ENCODE data around the gene IL22RA1. TPM values are rescaled to one million over a fixed set of nuclear protein-coding genes. Genes with fewer than 3 reads are reported as not detected.

IL22RA1 gene
- total RNA-seq, 1 donor from 2014 or later, result not detected

DNA sequence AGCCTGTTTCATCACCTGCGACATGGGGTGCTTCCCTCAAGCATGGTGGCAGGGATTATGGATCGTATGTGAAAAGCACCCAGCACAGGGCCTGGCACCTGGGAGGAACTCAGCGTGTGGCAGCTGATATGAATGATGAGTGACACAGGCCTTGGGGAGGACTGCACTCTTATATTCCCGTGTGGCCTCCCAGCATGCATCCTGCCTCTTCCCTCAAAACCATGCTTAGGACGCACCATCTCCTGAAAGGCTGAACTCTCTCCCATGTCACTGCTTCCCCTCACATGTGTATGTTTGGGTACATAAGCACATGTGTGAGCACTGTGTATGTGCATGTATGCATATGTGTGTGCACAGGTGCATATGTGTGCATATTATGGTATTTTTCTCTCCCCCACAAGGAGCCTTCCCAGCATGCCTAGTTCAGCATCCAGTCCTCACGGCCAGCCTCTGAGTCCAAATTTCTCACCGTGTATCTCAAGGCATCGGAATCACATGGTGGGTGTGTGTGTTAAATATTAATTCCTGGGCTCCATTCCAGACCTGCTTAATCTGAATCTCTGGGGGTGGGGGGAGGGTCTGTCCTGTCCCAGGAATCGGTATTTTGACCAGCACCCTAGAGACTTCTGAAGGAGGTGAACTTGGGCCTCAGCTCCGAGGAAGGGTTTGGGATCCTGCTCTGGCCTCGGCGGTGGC, 43.8 kb downstream of the IL22RA1 start:
- DNase-seq (ENCODE audit: low read depth, low spot score), result no peak

GRCh38 chr1:24098102-24098501, 44.8 kb downstream of the IL22RA1 start:
- no peak for DNase-seq (ENCODE audit: low read depth, low spot score)

DNA sequence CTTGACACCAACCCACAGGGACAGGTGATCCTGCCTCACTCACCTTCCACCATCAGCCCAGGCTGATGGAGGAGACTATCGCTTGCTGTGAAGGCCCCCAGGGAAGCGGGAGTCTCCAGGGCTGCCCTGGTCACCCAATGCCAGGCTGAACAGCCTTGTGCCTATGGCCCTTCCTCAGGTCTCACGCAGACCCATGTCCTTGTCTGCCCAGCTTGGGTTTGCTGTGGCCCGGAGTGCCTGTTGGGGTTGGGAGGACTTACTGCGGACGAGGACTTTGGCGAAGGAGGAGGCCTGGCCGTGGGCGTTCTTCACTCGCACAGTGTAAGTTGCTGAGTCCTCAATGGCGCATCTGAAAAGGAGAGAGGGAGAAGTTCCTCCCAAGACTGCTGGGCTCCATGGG, 45.3 kb downstream of the IL22RA1 start:
- no peak for DNase-seq (ENCODE audit: low read depth, low spot score)

DNA sequence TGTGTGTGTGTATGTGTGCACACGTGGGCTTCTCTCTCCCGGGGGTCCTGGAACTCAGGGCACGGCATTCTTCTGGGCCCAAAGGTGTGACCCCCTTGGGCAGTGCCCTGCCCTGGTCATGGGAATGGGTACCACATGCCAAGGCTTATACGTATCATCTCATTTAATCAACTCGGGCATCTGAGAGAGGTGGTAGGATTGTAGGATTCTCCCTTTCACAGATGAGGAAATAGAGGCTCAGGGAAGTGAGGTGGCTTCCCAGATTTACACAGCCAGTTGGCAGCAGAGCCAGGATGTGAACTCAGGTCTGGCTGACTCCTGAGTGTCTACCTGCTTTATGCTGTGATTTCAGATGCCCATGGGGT, 46.2 kb downstream of the IL22RA1 start:
- no peak for DNase-seq (ENCODE audit: low read depth, low spot score)

DNA sequence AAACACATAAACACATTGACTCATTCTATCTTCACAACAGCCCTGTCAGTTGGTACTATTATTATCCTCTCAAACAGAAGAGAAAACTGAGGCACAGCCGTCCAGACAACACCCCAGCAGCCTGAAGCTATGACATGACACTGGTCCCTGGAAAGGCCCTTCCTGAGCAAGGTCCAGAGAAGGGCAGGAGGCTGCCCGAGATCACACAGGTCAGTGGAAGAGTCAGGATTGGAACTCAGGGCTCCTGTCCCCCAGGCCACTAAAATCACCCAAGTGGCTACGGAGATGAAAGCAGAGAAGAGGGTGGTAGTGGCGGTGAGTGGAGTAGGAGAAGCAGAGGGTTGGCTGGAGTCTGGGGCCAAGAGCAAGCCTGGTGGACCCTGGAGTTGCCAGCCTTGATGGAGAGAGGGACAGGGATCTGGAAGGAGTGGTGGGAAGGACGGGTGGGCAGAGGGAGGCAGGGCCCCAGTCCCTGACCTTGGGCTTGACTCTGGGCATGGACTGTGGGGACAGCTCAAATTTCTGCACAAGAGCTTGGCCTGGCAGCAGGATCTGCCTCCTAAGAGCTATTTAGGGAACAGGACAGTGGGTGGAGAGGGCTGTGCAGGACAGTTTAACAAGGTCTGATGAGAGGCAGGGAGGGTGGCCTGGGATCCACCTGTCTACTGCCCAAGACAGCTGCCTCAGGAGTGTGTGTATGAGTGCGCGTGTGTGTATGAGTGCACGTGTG, 46.8 kb downstream of the IL22RA1 start:
- DNase-seq (ENCODE audit: low read depth, low spot score), result no peak

DNA sequence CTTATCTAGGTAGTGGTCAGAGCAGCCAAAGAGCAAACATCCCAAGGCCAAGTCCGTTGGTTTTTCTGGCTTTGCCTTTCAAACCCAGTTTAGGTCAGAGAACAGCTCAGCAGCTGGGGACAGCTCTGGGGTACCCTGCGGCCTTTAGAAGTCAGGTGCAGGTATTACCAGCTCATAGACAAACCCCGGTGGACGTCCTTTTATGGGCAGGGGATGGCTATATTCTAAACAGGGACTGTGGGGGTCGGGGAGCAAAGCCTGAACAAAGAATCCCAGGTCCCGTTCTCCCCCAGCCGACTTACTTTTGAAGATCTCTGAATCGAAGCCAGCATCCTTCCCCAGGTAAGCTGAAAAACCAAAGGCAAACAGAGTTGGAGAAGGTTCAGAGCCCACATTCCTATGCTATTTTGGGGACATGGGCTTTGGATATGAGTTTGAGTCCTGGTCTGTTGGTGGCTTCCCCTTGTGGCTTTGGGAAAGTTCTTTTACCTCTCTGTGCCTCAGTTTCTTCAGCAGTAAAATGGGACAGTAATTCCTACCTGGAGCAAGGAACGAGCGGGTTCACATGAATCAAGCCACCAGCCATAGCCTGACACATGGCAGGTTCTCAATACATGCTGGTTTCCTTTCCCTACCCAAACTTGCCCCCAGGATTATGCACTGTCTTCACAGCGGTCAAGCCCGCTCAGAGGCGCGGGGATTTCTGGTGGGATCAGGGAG, 47.6 kb downstream of the IL22RA1 start:
- DNase-seq (ENCODE audit: low read depth, low spot score), result no peak

DNA sequence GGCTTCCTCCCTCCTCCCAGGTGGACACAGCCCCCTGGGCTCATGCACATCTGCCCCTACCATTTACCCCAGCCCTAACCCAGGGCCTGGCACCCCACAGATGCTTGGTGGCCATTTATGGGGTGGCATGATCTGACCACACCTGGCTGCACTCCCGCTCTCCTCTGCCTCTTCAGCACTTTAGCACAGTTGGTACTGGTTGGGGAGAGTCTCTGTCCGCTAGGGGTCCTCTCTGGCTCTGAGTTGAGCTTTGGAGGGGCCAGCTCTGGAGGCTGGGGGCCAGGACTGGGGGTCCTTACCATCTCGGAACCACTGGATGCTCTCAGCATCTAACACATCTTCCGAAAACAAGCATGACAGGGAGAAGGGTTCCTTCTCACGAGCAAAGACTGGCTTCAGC, 48.4 kb downstream of the IL22RA1 start:
- no peak for DNase-seq (ENCODE audit: low read depth, low spot score)

- no peak for DNase-seq (ENCODE audit: low read depth, low spot score)
Observed at GRCh38 chr1:24093732-24094131, 49.2 kb downstream of the IL22RA1 start.

- no peak for DNase-seq (ENCODE audit: low read depth, low spot score)
Observed at GRCh38 chr1:24092979-24093378, 50.0 kb downstream of the IL22RA1 start.

DNA sequence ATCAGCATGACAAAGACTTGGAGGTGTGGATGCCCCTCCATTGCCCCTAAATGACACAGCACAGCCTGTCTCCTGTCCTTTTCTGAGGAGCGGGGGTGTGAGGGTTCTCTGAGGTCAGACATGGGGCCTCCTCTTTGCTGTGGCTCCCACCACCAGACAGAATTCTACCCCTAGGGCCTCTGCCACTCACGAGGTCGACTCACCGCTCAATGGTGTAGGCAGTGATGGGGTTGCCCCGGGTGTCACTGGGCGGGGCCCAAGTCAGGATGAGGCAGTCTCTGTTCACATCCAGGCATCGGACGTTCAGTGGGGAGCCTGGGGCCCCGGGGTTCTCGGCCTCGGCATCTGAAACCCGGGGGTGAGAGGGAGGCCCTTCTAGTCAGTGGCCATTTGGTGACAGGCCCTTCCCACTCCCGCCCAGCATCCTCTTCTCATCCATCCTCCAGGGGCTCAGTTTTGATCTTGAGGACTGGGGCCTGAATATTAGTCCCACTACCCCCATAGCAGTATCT, 50.9 kb downstream of the IL22RA1 start:
- DNase-seq (ENCODE audit: low read depth, low spot score), result no peak

GRCh38 chr1:24090736-24091135, 52.2 kb downstream of the IL22RA1 start:
- DNase-seq (ENCODE audit: low read depth, low spot score), result no peak

DNA sequence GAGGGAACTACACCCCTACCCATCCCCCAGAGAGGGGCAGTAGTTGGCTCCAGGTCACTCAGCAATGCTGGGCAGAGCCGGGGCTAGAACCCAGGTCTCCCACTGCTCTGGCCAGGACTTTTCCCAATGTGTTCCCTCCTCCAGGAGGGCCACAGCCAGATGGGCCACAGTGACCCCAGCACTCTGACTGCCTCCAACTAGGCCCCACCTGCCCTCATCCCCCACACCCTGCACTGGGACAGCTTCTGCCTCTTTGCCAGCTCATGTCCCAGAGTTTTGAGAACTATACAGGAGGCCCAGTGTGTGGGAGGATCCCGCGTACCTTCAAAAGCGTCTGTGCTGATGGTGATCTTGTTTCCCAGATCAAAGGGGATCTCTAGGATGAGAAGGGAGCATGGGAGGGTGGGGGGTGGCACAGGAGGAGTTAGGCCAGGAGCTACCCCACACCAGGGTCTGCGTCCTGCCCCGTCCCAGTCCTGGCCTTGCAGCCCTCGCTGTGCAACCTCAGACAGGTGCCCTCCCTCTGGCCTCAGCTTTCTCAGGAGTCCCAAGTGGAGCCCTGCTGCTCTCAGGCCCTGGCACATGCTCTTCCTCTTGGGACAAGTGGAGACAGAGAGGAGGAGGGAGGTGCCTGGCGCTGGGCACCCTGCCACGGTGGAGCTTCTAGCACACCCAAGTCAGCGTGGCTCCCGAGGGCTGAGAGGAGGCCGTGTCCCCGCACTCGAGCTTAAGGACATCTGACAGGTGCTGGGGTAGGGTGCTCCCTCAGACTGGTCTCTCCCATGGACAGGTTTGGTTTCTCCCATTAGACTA, 53.0 kb downstream of the IL22RA1 start:
- no peak for DNase-seq (ENCODE audit: low read depth, low spot score)

- no peak for DNase-seq (ENCODE audit: low read depth, low spot score)
Observed at GRCh38 chr1:24089027-24089742, 53.8 kb downstream of the IL22RA1 start.

GRCh38 chr1:24086466-24086865, 56.5 kb downstream of the IL22RA1 start:
- no peak for DNase-seq (ENCODE audit: low read depth, low spot score)

DNA sequence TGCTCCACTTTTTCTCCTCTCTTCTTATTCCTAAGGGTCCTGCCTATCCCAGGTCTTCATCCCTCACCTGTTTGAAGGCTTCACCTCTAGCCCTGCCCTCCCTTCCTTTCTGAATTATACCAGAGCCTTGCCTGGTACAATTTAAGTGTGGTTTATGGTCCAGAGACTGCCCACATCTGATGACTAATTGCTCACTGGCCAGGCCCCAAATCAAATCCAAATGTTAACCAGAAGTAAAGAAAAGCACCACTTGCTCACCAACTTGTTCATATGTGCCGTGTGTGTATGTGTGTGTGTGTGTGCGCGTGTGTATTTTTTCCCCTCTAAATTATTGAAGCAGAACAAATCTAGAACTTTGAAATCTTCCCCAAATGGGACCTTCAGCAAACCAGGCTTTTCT, 57.4 kb downstream of the IL22RA1 start:
- DNase-seq (ENCODE audit: low read depth, low spot score), result no peak

DNA sequence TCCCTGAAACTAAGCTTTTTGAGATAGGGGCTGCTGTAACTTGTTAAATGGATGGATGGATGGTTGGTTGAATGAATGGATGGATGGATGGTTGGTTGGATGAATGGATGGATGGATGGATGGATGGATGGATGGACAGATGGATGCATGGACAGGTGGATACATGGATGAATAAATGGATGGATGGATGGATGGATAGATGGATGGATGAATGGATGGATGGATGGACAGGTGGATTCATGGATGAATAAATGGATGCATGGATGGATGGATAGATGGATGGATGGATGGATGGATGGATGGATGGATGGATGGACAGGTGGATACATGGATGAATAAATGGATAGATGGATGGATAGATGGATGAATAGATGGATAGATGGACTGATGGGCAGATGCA, 57.9 kb downstream of the IL22RA1 start:
- DNase-seq (ENCODE audit: low read depth, low spot score), result no peak

DNA sequence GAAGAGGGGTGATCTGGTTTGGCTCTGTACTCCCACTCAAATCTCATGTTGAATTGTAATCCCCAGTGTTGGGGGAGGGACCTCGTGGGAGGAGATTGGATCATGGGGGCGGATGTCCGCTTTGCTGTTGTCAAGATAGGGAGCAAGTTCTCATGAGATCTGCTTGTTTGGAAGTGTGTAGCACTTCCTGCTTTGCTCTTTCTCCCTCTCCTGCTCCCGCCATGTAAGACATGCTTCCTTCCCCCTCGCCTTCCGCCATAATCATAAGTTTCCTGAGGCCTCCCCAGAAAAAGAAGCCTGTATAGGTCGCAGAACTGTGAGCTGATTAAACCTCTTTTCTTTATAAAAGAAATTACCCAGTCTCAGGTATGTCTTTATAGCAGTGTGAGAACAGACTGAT, 58.9 kb downstream of the IL22RA1 start:
- no peak for DNase-seq (ENCODE audit: low read depth, low spot score)

DNA sequence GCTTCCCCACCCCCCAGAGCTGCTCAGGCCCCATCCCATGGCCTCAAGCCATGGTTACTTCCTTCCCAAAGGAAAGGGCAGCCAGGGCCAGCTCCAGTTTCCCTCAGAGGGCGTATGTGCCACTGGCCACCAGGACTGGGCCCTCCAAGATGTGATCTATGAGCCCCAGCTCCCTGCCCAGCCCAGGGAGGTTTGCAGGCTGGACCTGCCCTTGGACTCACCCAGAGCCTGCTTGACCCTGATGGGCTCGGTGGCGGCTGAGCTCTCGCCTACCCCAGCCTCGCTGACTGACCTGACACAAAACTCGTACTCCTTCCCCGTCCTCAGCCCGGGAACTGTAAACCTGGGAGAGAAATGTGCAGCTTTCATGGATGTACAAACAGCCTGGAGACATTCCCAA, 60.6 kb downstream of the IL22RA1 start:
- no peak for DNase-seq (ENCODE audit: low read depth, low spot score)

DNA sequence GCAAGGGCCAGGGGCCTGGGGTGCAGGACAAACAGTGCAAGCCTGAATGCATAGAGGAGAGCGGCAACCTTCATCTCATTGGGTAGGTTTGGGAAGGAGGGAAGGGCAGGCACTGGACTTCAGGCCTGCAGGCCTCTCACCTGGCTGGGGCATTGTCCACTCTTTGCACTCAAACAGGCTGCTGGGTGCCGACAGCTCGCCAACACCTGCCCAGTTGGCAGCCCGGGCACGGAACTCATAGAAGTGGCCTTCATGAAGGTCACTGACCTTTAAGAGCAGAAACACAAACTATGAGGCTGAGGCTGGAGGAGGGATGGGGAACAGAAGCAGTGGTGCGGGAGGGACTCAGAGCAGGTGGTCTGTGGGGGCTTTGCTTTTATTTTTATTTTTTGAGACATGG, 61.8 kb downstream of the IL22RA1 start:
- no peak for DNase-seq (ENCODE audit: low read depth, low spot score)

DNA sequence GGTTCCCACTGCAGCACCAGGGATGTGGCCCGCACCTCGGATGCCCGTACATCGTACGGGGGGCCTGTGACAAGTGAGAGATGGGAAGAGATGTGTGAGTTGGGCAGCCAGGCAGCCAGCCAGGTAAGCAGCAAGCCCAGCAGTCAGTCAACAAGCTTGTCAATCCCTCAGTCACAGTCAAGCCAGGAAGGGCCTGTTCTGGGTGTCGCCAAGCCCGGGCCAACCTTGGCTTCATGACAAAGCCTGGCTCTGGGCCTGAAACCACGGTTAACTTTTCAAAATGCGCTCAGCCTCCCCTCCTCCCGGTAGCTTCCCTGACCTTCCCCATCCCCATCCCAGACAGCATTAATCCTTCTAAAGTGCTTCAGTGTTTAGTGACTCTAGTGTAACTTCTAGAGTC, 62.8 kb downstream of the IL22RA1 start:
- no peak for DNase-seq (ENCODE audit: low read depth, low spot score)

Measured in pulmonary artery endothelial cell (primary cell).